ENCODE data around the gene GORASP2.

The GORASP2 gene

GRCh38 chr2:170922634-170923494 lies 6.2 kb upstream of the GORASP2 start:
- DNase-seq (ENCODE audit: low read depth in 3 of 3): no peak

- DNase-seq (ENCODE audit: low read depth in 3 of 3): no peak
Observed at GRCh38 chr2:170923799-170924198, 5.3 kb upstream of the GORASP2 start.

- DNase-seq (ENCODE audit: low read depth in 3 of 3): no peak
Observed at GRCh38 chr2:170924969-170925368, 4.1 kb upstream of the GORASP2 start.

GRCh38 chr2:170925923-170926322 lies 3.1 kb upstream of the GORASP2 start:
- DNase-seq (ENCODE audit: low read depth in 3 of 3): no peak

DNA sequence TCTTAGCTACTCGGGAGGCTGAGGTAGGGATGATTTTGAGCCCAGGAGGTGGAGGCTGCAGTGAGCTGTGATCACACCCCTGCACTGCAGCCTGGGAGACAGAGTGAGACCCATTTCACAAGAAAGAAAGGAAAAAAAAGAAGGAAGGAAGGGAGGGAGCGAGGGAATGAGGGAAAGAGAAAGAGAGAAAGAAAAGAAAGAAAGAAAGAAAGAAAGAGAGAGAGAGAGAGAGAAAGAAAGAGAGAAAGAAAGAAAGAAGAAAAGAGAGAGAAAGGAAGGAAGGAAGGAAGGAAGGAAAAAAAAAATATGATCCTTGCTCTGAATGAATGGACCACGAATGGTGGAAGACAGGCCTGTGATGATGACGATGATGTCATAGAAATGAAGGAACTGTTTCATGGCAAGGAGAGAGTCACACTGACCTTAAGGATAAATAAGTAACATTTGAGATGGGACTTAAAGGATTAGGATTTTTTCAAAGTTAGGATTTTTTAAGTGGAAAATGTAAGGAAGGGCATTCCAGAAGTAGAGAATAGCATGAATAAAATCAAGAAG lies 2.2 kb upstream of the GORASP2 start:
- DNase-seq (ENCODE audit: low read depth in 3 of 3): no peak

GRCh38 chr2:170928036-170928823 lies 823 bp upstream of the GORASP2 start:
- DNase-seq (ENCODE audit: low read depth in 3 of 3): no peak

- peak; percentile 9 to 40 (median 11) for DNase-seq (ENCODE audit: low read depth in 3 of 3)
Observed at GRCh38 chr2:170929686-170930050, 615 bp downstream of the GORASP2 start.

GRCh38 chr2:170930131-170930990 lies 1.3 kb downstream of the GORASP2 start:
- DNase-seq (ENCODE audit: low read depth in 3 of 3): peak; percentile 29 to 43 (median 35)

DNA sequence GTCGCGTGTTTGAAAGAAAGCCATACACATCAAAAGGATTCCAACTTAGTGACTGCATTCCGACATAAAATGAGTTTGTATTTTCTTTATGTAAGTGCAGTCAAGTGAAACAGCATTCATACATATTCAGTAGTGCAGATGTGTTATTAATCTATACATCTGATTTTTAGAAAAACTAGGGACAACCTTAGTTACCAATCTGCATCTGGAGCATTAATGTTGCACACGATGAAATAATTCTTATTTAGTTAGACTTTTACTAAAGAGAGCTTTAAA lies 1.9 kb downstream of the GORASP2 start:
- DNase-seq (ENCODE audit: low read depth in 3 of 3): no peak

- DNase-seq (ENCODE audit: low read depth in 3 of 3): no peak
Observed at GRCh38 chr2:170932166-170932565, 3.1 kb downstream of the GORASP2 start.

GRCh38 chr2:170932948-170933347 lies 3.9 kb downstream of the GORASP2 start:
- no peak for DNase-seq (ENCODE audit: low read depth in 3 of 3)

DNA sequence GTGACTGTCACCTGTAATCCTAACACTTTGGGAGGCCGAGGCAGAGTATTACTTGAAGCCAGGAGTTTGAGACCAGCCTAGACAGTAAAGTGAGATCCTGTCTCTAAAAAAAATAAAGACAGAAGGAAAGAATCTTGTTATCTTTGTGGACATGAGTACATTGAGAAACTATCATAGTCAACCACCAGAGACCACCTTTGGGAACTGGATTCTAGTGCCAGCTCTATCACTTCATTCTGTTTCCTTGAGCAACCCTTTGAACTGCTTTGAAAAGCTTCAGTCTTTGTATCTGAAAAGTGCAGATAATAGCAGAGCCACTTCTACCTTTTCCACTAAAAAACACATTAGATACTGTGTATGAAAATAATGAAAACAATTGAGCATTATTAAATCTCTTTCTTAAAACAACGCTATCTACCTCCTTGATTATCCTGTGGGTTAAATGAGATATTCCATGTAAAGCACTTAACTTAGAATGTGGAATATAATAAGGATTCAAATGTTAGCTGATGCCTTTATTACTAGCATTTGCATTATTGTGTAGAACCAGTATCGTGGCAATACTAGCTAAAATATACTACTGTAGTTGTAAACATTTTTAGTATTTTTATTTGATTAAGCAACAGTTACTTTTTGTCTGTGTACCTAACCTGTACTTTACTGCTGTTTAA lies 8.8 kb downstream of the GORASP2 start:
- no peak for DNase-seq (ENCODE audit: low read depth in 3 of 3)

GRCh38 chr2:170940066-170940465 lies 11.0 kb downstream of the GORASP2 start:
- no peak for DNase-seq (ENCODE audit: low read depth in 3 of 3)

DNA sequence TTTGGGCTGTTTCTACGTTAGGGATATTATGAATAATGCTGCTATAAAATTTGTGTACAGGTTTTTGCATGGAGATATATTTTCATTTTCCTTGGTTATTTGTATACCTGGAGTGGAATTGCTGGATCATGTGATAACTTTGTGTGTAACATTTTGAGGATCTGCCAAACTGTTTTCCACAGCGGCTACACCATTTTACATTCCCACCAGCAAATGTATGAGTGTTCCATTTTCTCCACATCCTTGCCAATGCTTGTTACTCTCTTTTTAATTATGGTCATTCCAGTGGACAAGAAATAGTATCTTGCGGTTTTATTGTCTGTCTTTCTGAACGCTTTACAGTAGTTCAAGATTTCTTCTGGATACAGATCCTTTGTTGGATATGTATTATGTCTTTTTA lies 13.6 kb downstream of the GORASP2 start:
- DNase-seq (ENCODE audit: low read depth in 3 of 3): no peak

GRCh38 chr2:170943041-170943440 lies 14.0 kb downstream of the GORASP2 start:
- DNase-seq (ENCODE audit: low read depth in 3 of 3): no peak

DNA sequence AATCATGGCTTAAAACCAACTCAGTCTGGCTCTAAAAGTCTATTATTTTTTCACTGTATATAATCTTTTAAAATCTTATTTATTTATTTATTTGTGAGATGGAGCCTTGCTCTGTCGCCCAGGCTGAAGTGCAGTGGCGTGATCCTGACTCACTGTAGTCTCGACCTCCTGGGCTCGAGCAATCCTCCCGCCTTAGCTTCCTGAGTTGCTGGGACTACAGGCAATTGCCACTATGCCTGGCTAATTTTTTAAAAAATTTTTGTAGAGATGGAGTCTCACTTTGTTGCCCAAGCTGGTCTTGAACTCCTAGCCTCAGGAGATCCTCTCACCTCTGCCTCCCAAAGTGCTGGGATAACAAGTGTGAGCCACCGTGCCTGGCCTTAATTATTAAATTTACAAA lies 14.5 kb downstream of the GORASP2 start:
- no peak for DNase-seq (ENCODE audit: low read depth in 3 of 3)

- DNase-seq (ENCODE audit: low read depth in 3 of 3): no peak
Observed at GRCh38 chr2:170944545-170944944, 15.5 kb downstream of the GORASP2 start.

- no peak for DNase-seq (ENCODE audit: low read depth in 3 of 3)
Observed at GRCh38 chr2:170949415-170949814, 20.4 kb downstream of the GORASP2 start.

- DNase-seq (ENCODE audit: low read depth in 3 of 3): no peak
Observed at GRCh38 chr2:170950221-170950761, 21.2 kb downstream of the GORASP2 start.

GRCh38 chr2:170953941-170954340 lies 24.9 kb downstream of the GORASP2 start:
- DNase-seq (ENCODE audit: low read depth in 3 of 3): no peak

DNA sequence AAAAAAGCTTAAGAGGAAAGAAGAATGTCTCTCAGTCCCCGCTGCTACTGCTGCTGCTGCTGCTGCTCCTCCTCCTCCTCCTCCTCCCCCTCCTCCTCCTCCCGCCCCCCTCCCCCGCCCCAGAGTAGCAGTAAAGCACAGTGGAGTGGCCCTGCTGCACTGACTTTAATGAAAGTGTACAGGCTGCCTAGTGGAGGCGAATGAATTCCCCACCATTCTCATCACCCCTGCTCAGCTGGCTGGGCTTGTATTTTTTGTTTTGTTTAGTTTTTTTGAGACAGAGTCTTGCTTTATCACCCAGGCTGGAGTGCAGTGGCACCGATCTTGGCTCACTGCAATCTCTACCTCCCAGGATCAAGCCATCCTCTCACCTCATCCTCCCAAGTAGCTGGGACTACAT lies 34.3 kb downstream of the GORASP2 start:
- no peak for DNase-seq (ENCODE audit: low read depth in 3 of 3)

All from stimulated activated CD4-positive, alpha-beta T cell treated with anti-CD3 and anti-CD28 coated beads, TNF-alpha, amount 100 ng/mL, for 24 hours (primary cell).